HG03196 (cell line): ENCODE results near the gene CCDC178.
"Not testable (repeated sequence)": the region's sequence is repeated elsewhere in the genome, so short reads cannot be mapped to it uniquely, and the experiment has no call there.

Experiments
- ATAC-seq: cut with Tn5 transposase; IDR thresholded peaks from one replicate; pipeline ENCODE4 v1.9.1; 2021; ENCODE audit not compliant: unreplicated experiment

CCDC178 gene

DNA sequence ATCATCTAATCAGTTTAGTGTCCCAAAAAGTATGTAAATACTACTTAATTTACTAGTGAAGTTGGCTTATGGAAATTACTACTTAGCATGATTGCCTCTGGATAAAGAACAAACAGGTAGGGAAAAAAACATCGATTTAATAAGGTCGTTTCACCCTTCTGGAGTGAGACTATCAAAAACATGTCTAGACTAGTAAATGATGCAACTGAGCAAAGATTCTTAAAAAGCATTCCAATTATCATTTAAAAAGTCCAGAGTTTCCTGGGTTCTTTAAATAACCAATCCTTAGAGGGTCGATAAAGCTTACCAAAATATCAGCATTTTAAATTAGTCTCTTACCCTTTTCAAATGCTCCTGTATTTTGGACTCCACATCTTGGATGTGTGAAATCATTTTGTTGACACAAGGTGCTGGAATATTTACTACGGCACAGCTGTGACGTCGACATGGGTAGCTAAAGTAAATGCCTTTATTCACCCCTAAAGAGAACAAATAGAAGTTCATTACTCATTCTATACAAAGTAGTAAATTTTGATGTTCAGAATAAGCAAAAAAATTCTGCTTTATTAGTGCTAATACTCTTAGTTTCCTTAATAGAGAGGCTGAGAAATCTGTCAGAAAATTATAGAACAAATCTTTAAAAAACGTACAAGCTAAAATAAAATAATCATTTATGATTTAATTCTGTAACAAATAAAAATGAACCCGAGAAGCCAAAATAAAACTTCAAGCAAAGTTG, 70.6 kb downstream of the CCDC178 start:
- no peak for ATAC-seq

DNA sequence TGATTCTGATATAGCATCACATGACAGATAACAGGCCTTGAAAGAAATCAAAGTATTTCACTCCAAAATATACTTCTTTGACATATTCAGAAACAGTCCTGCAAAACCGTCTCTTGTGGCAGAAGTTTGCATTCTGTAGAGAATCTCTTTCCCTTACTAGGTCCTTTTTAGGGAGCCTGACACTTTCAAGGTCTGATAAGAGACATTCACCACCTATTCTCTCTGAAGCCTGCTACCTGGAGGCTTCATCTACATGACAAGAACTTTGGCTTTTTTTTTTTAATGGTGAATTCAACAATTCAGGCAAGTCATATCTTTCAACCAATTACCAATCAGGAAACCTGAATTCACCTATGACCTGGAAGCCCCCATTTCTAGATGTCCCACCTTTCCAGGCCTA, 83.8 kb downstream of the CCDC178 start:
- no peak for ATAC-seq

DNA sequence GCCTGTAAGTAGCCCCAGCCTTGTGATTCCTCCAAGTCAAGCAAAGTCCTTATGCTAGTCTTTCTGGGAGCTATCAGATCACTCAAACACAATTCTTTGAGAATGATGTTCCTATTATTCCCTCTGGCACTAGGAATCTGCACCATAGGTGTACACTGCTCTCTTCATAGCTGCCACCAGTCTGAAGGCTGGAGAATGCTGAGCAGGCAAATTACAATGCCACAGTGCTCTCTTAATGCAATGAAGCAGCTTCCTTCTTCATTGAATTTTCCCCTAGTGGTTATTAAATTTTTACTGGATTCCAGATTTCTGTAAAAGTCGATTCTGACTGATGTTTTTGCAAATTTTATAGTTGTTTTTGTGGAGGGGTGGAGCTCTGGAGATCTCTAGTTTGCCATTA, 84.8 kb downstream of the CCDC178 start:
- ATAC-seq, result no peak

DNA sequence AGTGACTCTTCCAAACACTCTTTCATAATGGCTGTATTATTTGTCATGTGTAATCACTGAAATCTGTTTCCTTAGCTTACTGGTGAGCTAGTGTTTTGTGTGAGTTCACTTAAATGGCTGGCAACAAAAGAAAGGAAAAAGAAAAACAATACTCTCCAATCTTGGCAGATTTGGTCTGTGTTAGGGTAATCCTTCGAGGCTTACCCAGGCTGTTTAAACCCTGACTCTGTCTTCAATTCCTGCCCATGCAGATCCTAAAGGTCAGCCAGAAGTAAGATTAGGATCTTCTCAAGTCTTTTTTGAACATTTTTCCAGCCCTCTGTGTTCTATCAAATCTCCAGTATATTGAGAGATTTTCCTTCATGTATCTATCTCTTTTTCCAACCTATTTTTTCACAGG, 85.3 kb downstream of the CCDC178 start:
- ATAC-seq, result no peak

GRCh38 chr18:33350256-33350655, 90.3 kb downstream of the CCDC178 start:
- ATAC-seq, result no peak

GRCh38 chr18:33339733-33340132, 100.8 kb downstream of the CCDC178 start:
- not testable (repeated sequence) for ATAC-seq

DNA sequence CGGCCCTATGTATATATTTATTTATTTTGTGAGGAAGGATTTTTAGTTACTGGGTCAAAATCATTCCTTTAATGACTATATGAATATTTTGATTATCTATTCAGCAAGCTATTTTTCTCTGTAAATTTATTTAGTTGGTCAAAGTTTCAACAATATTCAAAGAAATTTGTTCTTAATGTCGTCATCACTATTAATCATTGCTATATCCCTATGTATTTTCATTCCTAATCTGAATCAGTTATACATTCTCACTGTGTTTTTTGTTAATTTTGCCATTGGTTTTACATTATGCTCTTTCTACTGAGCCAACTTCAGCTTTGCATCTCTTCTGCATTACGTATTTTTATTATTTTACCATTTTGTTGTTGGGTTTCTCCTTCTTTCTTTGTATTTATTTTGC, 105.7 kb downstream of the CCDC178 start:
- ATAC-seq, result no peak

GRCh38 chr18:33330711-33331110, 109.8 kb downstream of the CCDC178 start:
- ATAC-seq, result no peak

DNA sequence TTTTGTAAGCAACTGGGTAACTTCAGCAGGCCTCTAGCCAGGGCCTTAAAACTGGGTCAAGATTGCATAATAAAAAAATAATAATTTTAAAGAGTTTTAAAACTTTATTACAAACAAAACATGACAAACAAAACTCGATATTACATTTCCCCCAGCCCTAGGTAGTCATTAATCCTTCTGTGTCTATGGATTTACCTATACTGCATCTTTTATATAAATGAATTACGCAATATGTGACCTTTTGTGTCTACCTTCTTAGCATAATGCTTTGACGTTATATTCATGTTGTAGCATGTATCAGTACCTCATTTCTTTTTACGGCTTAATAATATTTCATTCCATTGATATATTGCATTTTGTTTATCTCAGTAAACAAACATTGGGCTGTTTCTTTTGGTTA, 113.5 kb downstream of the CCDC178 start:
- no peak for ATAC-seq

DNA sequence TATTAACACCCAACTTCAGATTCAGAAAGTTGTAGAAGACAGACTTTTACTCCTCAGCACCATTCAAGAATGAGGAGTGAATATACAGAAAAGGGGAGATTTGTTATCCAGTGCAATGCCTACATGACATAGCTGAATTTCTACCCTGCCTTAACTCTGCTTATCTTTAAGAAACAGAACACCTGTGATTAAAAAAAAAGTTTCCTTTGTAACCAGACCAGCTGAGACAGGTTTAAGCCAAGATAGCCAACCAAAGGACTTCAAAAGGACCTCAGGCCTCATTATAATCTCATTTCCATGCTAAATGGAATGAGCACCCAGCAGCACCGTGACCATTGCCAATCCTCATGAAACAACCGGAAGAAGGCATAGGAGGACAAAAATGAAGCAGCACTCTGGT, 122.9 kb downstream of the CCDC178 start:
- no peak for ATAC-seq

- ATAC-seq, result no peak
Measured at GRCh38 chr18:33316146-33316587, 124.4 kb downstream of the CCDC178 start.

GRCh38 chr18:33307520-33307919, 133.0 kb downstream of the CCDC178 start:
- ATAC-seq, result no peak

GRCh38 chr18:33304277-33304676, 136.2 kb downstream of the CCDC178 start:
- no peak for ATAC-seq

GRCh38 chr18:33291539-33291938, 149.0 kb downstream of the CCDC178 start:
- ATAC-seq, result no peak

GRCh38 chr18:33288082-33288716, 152.3 kb downstream of the CCDC178 start:
- no peak for ATAC-seq

DNA sequence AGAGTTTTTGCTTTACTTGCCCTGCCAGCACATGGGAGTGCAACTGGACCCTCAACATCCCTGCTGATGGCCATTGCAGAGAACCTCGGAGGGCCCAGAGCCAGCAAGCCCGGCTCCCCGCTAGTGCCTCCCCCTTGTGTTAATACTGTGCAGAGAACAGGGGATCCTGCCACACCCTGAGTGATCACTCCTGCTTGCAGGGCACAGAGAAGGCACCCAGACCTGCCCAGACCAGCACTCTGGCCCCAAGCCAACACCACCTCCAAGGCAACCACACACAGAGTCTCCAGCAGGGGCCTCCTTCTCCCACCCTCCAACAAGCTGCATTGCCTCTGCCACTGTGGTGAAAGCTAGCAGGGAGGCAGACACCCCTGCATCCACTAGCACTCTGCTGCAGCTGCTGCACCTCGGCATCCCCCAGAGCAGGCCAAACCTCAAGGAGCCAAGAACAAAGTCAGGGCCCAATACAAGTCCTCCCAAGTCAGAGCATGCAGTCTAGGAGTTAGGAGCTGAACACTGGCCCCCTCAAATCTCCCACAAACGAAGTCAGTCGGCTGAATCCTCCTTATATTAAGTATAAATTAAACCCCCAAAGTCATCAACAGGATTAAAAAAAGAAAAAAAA, 157.7 kb downstream of the CCDC178 start:
- ATAC-seq, result no peak

- ATAC-seq, result no peak
Measured at GRCh38 chr18:33282142-33282541, 158.4 kb downstream of the CCDC178 start.

DNA sequence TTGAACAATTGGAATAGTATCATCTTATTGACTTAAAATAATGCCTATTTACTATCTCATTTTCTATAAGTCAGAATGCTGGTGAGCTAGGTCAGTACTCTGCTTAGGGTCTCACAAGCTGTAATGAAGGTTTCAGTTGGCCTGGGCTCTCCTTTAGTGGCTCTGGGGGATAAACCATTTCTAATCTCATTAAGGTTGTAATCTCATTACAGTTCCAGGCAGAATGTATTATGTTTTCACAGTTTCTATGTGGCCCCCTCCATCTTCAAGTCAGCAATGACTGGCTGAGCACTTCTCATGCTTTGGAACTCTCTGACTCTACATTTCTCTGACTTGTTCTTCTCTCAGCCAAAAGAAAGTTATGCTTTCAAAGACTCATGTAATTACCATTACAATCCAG, 163.1 kb downstream of the CCDC178 start:
- no peak for ATAC-seq

GRCh38 chr18:33275843-33276242, 164.7 kb downstream of the CCDC178 start:
- ATAC-seq, result no peak

DNA sequence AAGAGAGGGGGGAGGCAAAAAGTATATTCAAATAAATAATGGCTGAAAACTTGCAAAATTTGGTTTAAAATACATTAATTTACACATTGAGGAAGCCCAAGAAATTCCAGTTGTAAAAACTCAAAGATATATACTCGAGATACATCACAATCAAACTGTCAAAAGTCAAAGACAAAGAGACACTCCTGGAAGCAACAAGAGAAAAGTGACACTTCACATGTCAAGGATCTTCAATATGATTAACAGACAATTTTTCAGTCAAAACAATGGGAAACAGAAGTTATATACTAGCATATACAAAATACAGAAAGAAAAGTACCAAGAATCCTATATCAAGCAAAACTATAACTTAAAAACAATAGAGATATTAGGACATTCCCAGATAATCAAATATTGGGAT, 170.2 kb downstream of the CCDC178 start:
- ATAC-seq, result no peak

DNA sequence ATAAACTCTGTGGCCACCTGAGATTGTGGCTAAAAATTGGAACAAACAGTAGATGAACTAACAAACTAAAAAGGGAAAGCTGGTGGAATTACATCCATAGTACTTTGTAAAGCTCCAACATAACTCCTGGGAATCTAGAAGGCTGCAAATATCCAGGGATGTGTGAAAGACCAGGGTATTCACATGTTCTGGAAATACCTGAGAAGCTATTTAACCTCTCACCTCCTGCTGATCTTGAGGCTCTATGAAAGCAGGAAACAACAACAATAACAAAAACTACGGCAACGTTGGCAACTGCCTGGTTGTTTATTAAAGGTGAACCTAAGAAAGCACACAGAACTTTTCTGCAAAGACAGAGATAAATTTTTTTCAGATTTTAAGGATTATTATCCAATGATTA, 171.3 kb downstream of the CCDC178 start:
- ATAC-seq, result no peak

DNA sequence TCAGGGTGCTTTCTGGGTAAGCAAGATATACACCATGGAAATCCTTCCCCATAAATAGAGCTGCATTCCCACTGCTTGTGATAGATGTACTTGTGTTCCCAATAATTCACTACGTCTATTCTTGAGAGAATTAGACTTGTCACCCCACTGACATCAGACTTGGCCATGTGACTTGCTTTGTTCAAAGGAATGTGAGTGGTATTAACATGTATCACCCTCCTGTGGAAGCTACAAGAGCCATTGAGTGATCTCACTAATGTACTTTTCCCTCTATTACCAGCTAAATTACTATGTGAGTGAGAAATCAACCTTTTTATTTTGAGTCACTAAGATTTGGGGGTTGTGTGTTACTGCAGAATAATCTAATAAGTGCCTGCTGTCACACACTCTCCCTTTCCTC, 176.0 kb downstream of the CCDC178 start:
- ATAC-seq, result no peak
